Amniotic stem cell (primary cell): ENCODE results near the gene TRIM43B.
A peak's percentile ranks its signal among the peaks of the same experiment; 100 is the strongest.
"Not testable (repeated sequence)": the region's sequence is repeated elsewhere in the genome, so short reads cannot be mapped to it uniquely, and the experiment has no call there.

Experiments used
- DNase-seq: peaks from one replicate; lab custom pipeline; 2025; lab: John Stamatoyannopoulos, UW

Gene TRIM43B

GRCh38 chr2:95484654-95485053 is at the start of gene TRIM43B:
Gene TRIM43B (minus strand): TSS chr2:95484754. CDS start chr2:95482714, 2,040 bp downstream.
- DNase-seq: not testable (repeated sequence)

- DNase-seq: no peak
These were observed 46.8 kb upstream of the TRIM43B start for GRCh38 chr2:95531254-95531771.

- peak; percentile 30 for DNase-seq
These were observed 46.2 kb upstream of the TRIM43B start for GRCh38 chr2:95530734-95531133.

GRCh38 chr2:95526360-95527341 is 42.1 kb upstream of the TRIM43B start:
- peak; percentile 28 for DNase-seq

GRCh38 chr2:95525294-95526035 is 40.9 kb upstream of the TRIM43B start:
- no peak for DNase-seq

- no peak for DNase-seq
These were observed 39.6 kb upstream of the TRIM43B start for GRCh38 chr2:95524195-95524594.

GRCh38 chr2:95514718-95515117 is 30.2 kb upstream of the TRIM43B start:
- DNase-seq: no peak

- not testable (repeated sequence) for DNase-seq
These were observed 29.7 kb upstream of the TRIM43B start for GRCh38 chr2:95514226-95514625.

GRCh38 chr2:95509408-95509807 is 24.9 kb upstream of the TRIM43B start:
- no peak for DNase-seq

- DNase-seq: no peak
These were observed 20.7 kb upstream of the TRIM43B start for GRCh38 chr2:95505222-95505621.

GRCh38 chr2:95500854-95501253 is 16.3 kb upstream of the TRIM43B start:
- DNase-seq: no peak

GRCh38 chr2:95492076-95492475 is 7.5 kb upstream of the TRIM43B start:
- DNase-seq: not testable (repeated sequence)

- not testable (repeated sequence) for DNase-seq
These were observed 9.5 kb downstream of the TRIM43B start for GRCh38 chr2:95475025-95475424.

- DNase-seq: not testable (repeated sequence)
These were observed 16.6 kb downstream of the TRIM43B start for GRCh38 chr2:95467984-95468383.

- not testable (repeated sequence) for DNase-seq
These were observed 18.0 kb downstream of the TRIM43B start for GRCh38 chr2:95466572-95466971.

GRCh38 chr2:95463292-95463691 is 21.3 kb downstream of the TRIM43B start:
- not testable (repeated sequence) for DNase-seq

GRCh38 chr2:95445317-95445716 is 39.2 kb downstream of the TRIM43B start:
- DNase-seq: not testable (repeated sequence)

- not testable (repeated sequence) for DNase-seq
These were observed 42.0 kb downstream of the TRIM43B start for GRCh38 chr2:95442474-95443099.

GRCh38 chr2:95435872-95436209 is 48.7 kb downstream of the TRIM43B start:
- DNase-seq: not testable (repeated sequence)

- not testable (repeated sequence) for DNase-seq
These were observed 49.2 kb downstream of the TRIM43B start for GRCh38 chr2:95435162-95435871.

- peak; percentile 12 for DNase-seq
These were observed 50.0 kb downstream of the TRIM43B start for GRCh38 chr2:95434507-95435076.
